ENCODE data around the gene SHMT2. TPM values are rescaled to one million over a fixed set of nuclear protein-coding genes. Genes with fewer than 3 reads are reported as not detected.

SHMT2 gene
- total and polyA plus RNA-seq, 8 donors, result 20.0 to 183 (median 55.5) TPM

- no peaks in the 10 kb centered on the region for H3K27me3 ChIP-seq
- H3K9me3 ChIP-seq, result no peaks in the 10 kb centered on the region
- FAIRE-seq, result no peak
- WGBS, 2 donors, result 69 to 79% methylated on average over 21 of the region's 21 CpGs
- no peak overlapping the region for H3K27ac ChIP-seq
- H3K4me3 ChIP-seq, result no peak overlapping the region
- TF ChIP-seq CTCF (IDR thresholded peaks at IDR 0.05), result no peak
- DNase-seq, result no peak
- no peaks in the 10 kb centered on the region for H3K4me1 ChIP-seq
- intact Hi-C loops (cut with DNase I), result no loop called here
- ATAC-seq, result no peak
- H3K36me3 ChIP-seq, result no peaks in the 10 kb centered on the region
These were observed 42.1 kb upstream of the SHMT2 start for GRCh38 chr12:57187222-57188089.

GRCh38 chr12:57188090-57188425, 41.5 kb upstream of the SHMT2 start:
- Histone ChIP-seq H3K27me3 (no peaks in the 10 kb centered on the region), H3K36me3 (no peaks in the 10 kb centered on the region), H3K4me1 (no peaks in the 10 kb centered on the region), H3K27ac (no peak overlapping the region), H3K4me3 (no peak overlapping the region), H3K9me3 (no peaks in the 10 kb centered on the region)
- TF ChIP-seq CTCF (IDR thresholded peaks at IDR 0.05), result no peak
- WGBS, 2 donors, result 77 to 88% methylated on average over 8 of the region's 8 CpGs
- no peak for FAIRE-seq
- no peak for DNase-seq
- no peak for ATAC-seq
- intact Hi-C loops (cut with DNase I), result no loop called here

- Histone ChIP-seq H3K4me1 (no peaks in the 10 kb centered on the region), H3K4me3 (no peak overlapping the region), H3K27ac (no peak overlapping the region), H3K9me3 (no peaks in the 10 kb centered on the region), H3K27me3 (no peaks in the 10 kb centered on the region), H3K36me3 (no peaks in the 10 kb centered on the region)
- WGBS, 2 donors, result 88 to 90% methylated on average over 6 of the region's 6 CpGs
- no peak for FAIRE-seq
- no peak for DNase-seq
- no peak for TF ChIP-seq CTCF (IDR thresholded peaks at IDR 0.05)
- no peak for ATAC-seq
- intact Hi-C loops (cut with DNase I), result no loop called here
These were observed 39.5 kb upstream of the SHMT2 start for GRCh38 chr12:57190037-57190436.

GRCh38 chr12:57190821-57191220, 38.7 kb upstream of the SHMT2 start:
- FAIRE-seq (no peak), DNase-seq (no peak), ATAC-seq (no peak)
- no peaks in the 10 kb centered on the region for H3K4me1 ChIP-seq
- H3K27me3 ChIP-seq, result no peaks in the 10 kb centered on the region
- H3K9me3 ChIP-seq, result no peaks in the 10 kb centered on the region
- intact Hi-C loops (cut with DNase I), result no loop called here
- 97% methylated on average over 23 of the region's 23 CpGs for WGBS, 2 donors
- TF ChIP-seq CTCF (IDR thresholded peaks at IDR 0.05), result no peak
- no peak overlapping the region for H3K4me3 ChIP-seq
- H3K27ac ChIP-seq, result no peak overlapping the region
- no peaks in the 10 kb centered on the region for H3K36me3 ChIP-seq

GRCh38 chr12:57191410-57191809, 38.1 kb upstream of the SHMT2 start:
- no peak for TF ChIP-seq CTCF (IDR thresholded peaks at IDR 0.05)
- Histone ChIP-seq H3K27ac (no peak overlapping the region), H3K27me3 (no peaks in the 10 kb centered on the region), H3K4me1 (no peaks in the 10 kb centered on the region), H3K36me3 (no peaks in the 10 kb centered on the region), H3K4me3 (no peak overlapping the region), H3K9me3 (no peaks in the 10 kb centered on the region)
- FAIRE-seq (no peak), ATAC-seq (no peak), DNase-seq (no peak)
- 94% methylated on average over 11 of the region's 11 CpGs for WGBS, 2 donors
- intact Hi-C loops (cut with DNase I), result no loop called here
